ENCODE results near the gene ADIPOR1. TPM values are rescaled to one million over a fixed set of nuclear protein-coding genes. Genes with fewer than 3 reads are reported as not detected.
"Not testable (repeated sequence)": the region's sequence is repeated elsewhere in the genome, so short reads cannot be mapped to it uniquely, and the experiment has no call there.

Gene ADIPOR1
- polyA plus RNA-seq, 2 donors = 96.2 to 98.4 TPM

DNA sequence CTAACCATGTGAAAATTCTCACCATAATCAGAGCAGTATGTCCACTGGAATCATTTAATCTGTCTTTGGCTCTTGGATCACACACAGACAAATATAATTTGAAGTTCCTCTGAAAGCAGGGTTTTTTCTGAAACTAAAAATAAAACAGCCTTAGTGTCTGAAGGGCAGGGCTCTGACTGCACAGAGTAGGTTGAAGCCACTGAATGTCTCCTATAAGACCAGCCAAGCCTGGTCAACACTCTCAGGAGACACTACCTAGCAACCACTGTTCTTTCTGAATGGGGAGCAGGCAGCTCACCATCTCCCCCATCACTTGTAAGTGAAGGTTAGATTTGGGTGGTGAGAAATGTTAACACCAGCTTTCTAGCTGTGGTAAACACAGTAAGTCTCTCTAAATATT lies 33.0 kb upstream of the ADIPOR1 start:
- Histone ChIP-seq H3K36me3 (ENCODE audit: control insufficient read depth in 2 of 2, insufficient read depth in 2 of 2, low read length in 1 of 2) (no peaks in the 10 kb centered on the region), H3K27me3 (ENCODE audit: control insufficient read depth in 1 of 2, insufficient read depth in 2 of 2, low read length in 2 of 2) (no peaks in the 10 kb centered on the region), H3K4me3 (ENCODE audit: low read depth in 1 of 2, low read length in 2 of 2) (no peak overlapping the region), H3K9me3 (ENCODE audit: control insufficient read depth in 2 of 2, insufficient read depth in 1 of 2, low read depth in 1 of 2, low read length in 1 of 2) (no peaks in the 10 kb centered on the region), H3K27ac (ENCODE audit: low read depth in 2 of 2, low read length in 1 of 2) (no peak overlapping the region), H3K4me1 (ENCODE audit: control insufficient read depth in 2 of 2, insufficient read depth in 2 of 2, low read length in 1 of 2) (no peaks in the 10 kb centered on the region)

DNA sequence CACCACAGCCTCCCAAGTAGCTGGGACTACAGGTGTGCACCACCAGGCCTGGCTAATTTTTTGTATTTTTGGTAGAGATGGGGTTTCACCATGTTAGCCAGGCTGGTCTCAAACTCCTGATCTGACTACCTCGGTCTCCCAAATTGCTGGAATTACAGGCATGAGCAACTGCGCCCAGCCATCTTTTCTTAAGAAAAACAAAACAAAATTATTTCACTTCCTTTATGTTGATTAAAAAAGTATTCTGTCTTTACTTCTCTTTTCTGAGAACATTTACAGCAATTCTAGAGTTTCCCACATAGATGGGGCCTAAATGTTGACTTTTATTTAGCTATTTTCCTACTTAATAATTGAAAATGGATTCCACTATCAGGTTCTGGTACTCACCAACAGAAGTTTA lies 31.8 kb upstream of the ADIPOR1 start:
- WGBS, 2 donors = 87 to 95% methylated on average over 2 of the region's 2 CpGs
- no peak overlapping the region for H3K4me3 ChIP-seq (ENCODE audit: low read depth in 1 of 2, low read length in 2 of 2)
- no peaks in the 10 kb centered on the region for H3K36me3 ChIP-seq (ENCODE audit: control insufficient read depth in 2 of 2, insufficient read depth in 2 of 2, low read length in 1 of 2)
- H3K4me1 ChIP-seq (ENCODE audit: control insufficient read depth in 2 of 2, insufficient read depth in 2 of 2, low read length in 1 of 2) = no peaks in the 10 kb centered on the region
- H3K27ac ChIP-seq (ENCODE audit: low read depth in 2 of 2, low read length in 1 of 2) = no peak overlapping the region
- H3K27me3 ChIP-seq (ENCODE audit: control insufficient read depth in 1 of 2, insufficient read depth in 2 of 2, low read length in 2 of 2) = no peaks in the 10 kb centered on the region
- H3K9me3 ChIP-seq (ENCODE audit: control insufficient read depth in 2 of 2, insufficient read depth in 1 of 2, low read depth in 1 of 2, low read length in 1 of 2) = no peaks in the 10 kb centered on the region

DNA sequence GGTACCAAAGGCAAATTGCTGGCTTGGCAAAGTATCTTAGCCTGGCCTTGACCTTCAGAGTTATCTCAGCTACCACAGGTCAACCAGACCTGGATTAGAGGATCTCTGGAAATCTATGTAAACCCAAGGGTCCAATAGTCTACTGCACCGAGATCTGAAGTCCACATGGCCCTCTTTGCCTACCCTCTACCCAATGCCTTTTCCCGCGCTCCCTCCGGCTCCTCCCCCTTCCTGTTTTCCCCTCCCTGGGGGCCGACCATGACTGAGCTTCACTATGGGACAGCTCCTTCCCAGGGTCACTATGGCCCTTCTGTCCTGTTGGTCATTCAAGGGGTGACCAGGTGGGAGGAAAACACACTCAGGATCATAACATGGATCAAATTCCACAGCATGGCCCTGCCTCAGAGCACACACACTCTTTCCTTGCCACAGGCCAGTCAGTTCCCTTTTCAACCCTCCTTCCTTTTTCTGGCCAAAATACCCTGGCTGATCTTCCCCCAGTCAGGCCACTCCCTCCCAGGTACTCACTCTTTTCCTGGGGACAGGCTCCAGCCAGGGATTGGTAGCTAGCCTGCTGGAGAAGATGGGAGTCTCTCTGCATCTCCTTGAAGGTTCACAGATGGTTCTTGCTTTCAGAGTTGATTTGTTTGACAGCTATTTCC lies 29.9 kb upstream of the ADIPOR1 start:
- WGBS, 2 donors = 69 to 79% methylated on average over 5 of the region's 5 CpGs
- no peaks in the 10 kb centered on the region for H3K4me1 ChIP-seq (ENCODE audit: control insufficient read depth in 2 of 2, insufficient read depth in 2 of 2, low read length in 1 of 2)
- no peak overlapping the region for H3K27ac ChIP-seq (ENCODE audit: low read depth in 2 of 2, low read length in 1 of 2)
- H3K4me3 ChIP-seq (ENCODE audit: low read depth in 1 of 2, low read length in 2 of 2) = no peak overlapping the region
- H3K27me3 ChIP-seq (ENCODE audit: control insufficient read depth in 1 of 2, insufficient read depth in 2 of 2, low read length in 2 of 2) = no peaks in the 10 kb centered on the region
- no peaks in the 10 kb centered on the region for H3K9me3 ChIP-seq (ENCODE audit: control insufficient read depth in 2 of 2, insufficient read depth in 1 of 2, low read depth in 1 of 2, low read length in 1 of 2)
- H3K36me3 ChIP-seq (ENCODE audit: control insufficient read depth in 2 of 2, insufficient read depth in 2 of 2, low read length in 1 of 2) = no peaks in the 10 kb centered on the region

DNA sequence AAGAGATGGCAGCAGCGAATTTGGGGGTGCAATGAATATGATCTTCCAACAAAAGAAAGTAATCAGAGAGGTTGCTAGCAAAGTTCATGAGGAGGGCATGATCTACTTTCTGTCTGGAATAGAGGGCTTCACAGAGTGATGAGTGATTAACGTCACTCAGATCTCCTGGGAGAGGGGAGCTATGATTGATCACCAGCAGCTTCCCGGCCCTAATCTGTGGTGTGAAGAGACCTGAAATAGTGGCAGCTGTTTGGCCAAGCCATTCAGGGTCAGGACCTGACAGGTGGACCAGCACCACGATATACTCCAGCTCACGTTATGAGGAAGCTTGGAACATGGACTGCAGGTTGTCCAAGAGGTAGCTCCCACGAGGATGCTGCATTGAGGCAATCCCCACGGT lies 29.1 kb upstream of the ADIPOR1 start:
- H3K27ac ChIP-seq (ENCODE audit: low read depth in 2 of 2, low read length in 1 of 2) = no peak overlapping the region
- no peaks in the 10 kb centered on the region for H3K9me3 ChIP-seq (ENCODE audit: control insufficient read depth in 2 of 2, insufficient read depth in 1 of 2, low read depth in 1 of 2, low read length in 1 of 2)
- H3K4me1 ChIP-seq (ENCODE audit: control insufficient read depth in 2 of 2, insufficient read depth in 2 of 2, low read length in 1 of 2) = no peaks in the 10 kb centered on the region
- H3K4me3 ChIP-seq (ENCODE audit: low read depth in 1 of 2, low read length in 2 of 2) = no peak overlapping the region
- no peaks in the 10 kb centered on the region for H3K36me3 ChIP-seq (ENCODE audit: control insufficient read depth in 2 of 2, insufficient read depth in 2 of 2, low read length in 1 of 2)
- H3K27me3 ChIP-seq (ENCODE audit: control insufficient read depth in 1 of 2, insufficient read depth in 2 of 2, low read length in 2 of 2) = no peaks in the 10 kb centered on the region
- 69 to 75% methylated on average over 7 of the region's 7 CpGs for WGBS, 2 donors

DNA sequence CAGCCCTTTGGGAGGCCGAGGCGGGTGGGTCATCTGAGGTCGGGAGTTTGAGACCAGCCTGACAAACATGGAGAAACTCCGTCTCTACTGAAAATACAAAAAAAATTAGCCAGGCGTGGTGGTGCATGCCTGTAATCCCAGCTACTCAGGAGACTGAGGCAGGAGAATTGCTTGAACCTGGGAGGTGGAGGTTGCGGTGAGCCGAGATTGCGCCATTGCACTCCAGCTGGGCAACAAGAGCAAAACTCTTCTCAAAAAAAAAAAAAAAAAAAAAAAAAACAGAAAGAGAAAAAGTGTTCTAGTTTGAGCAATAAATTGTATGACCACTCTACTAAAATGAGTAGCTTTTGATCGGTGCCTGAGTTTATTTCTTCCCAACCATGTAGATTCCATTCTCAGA lies 28.0 kb upstream of the ADIPOR1 start:
- H3K4me1 ChIP-seq (ENCODE audit: control insufficient read depth in 2 of 2, insufficient read depth in 2 of 2, low read length in 1 of 2); H3K9me3 ChIP-seq (ENCODE audit: control insufficient read depth in 2 of 2, insufficient read depth in 1 of 2, low read depth in 1 of 2, low read length in 1 of 2): not testable (repeated sequence)
- WGBS, 2 donors = 76 to 83% methylated on average over 9 of the region's 9 CpGs

DNA sequence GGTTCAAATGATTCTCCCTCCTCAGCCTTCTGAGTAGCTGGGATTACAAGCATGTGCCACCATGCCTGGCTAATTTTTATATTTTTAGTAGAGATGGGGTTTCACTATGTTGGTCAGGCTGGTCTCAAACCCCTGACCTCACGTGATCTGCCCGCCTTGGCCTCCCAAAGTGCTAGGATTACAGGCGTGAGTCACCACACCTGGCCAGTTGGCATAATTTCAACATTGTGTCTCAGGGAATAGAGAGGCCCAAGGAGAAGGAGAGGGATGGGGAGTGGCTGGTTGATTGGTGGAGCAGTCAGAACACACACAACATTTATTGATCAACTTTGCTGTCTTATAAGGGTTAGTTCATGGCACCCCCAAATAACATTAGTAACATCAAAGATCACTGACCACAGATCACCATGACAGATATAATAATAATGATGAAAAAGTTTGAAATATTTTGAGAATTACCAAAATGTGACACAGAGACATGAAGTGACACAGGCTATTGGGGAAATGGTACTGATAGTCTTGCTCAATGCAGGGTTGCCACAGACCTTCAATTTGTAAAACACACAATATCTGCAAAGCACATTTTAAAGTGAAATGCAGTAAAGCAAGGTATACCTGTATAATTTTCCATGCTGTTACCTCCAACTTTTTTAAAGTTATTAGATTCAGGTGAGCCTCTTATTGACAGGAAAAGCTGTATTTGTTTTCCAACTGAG lies 24.8 kb upstream of the ADIPOR1 start:
- Histone ChIP-seq H3K27ac (ENCODE audit: low read depth in 2 of 2, low read length in 1 of 2) (no peak overlapping the region), H3K4me3 (ENCODE audit: low read depth in 1 of 2, low read length in 2 of 2) (no peak overlapping the region), H3K9me3 (ENCODE audit: control insufficient read depth in 2 of 2, insufficient read depth in 1 of 2, low read depth in 1 of 2, low read length in 1 of 2) (no peaks in the 10 kb centered on the region), H3K27me3 (ENCODE audit: control insufficient read depth in 1 of 2, insufficient read depth in 2 of 2, low read length in 2 of 2) (no peaks in the 10 kb centered on the region), H3K36me3 (ENCODE audit: control insufficient read depth in 2 of 2, insufficient read depth in 2 of 2, low read length in 1 of 2) (no peaks in the 10 kb centered on the region), H3K4me1 (ENCODE audit: control insufficient read depth in 2 of 2, insufficient read depth in 2 of 2, low read length in 1 of 2) (no peaks in the 10 kb centered on the region)
- 54 to 62% methylated on average over 3 of the region's 3 CpGs for WGBS, 2 donors

More for the DNA sequence above, 28.0 kb upstream of the ADIPOR1 start:
- H3K27ac ChIP-seq (ENCODE audit: low read depth in 2 of 2, low read length in 1 of 2); H3K4me3 ChIP-seq (ENCODE audit: low read depth in 1 of 2, low read length in 2 of 2); H3K36me3 ChIP-seq (ENCODE audit: control insufficient read depth in 2 of 2, insufficient read depth in 2 of 2, low read length in 1 of 2); H3K27me3 ChIP-seq (ENCODE audit: control insufficient read depth in 1 of 2, insufficient read depth in 2 of 2, low read length in 2 of 2): not testable (repeated sequence)

DNA sequence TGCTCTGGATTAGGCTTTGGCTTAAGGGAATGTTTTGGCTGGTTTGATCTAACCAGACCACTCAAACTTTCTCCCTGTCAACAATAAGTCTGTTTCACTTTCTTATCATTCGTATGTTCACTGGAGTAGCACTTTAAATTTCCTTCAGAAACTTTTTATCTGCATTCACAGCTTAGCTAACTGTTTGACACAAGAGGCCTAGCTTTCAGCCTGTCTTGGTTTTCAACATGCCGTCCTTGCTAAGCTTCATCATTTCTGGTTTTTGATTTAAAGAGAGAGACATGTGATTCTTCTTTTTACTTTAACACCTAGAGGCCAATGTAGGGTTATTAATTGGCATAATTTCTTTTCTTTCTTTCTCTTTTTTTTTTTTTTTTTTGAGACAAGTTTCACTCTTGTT lies 23.8 kb upstream of the ADIPOR1 start:
- no peaks in the 10 kb centered on the region for H3K9me3 ChIP-seq (ENCODE audit: control insufficient read depth in 2 of 2, insufficient read depth in 1 of 2, low read depth in 1 of 2, low read length in 1 of 2)
- H3K4me1 ChIP-seq (ENCODE audit: control insufficient read depth in 2 of 2, insufficient read depth in 2 of 2, low read length in 1 of 2) = no peaks in the 10 kb centered on the region
- H3K4me3 ChIP-seq (ENCODE audit: low read depth in 1 of 2, low read length in 2 of 2) = no peak overlapping the region
- H3K27ac ChIP-seq (ENCODE audit: low read depth in 2 of 2, low read length in 1 of 2) = no peak overlapping the region
- H3K36me3 ChIP-seq (ENCODE audit: control insufficient read depth in 2 of 2, insufficient read depth in 2 of 2, low read length in 1 of 2) = no peaks in the 10 kb centered on the region
- WGBS, 2 donors = 75 to 76% methylated on average over 2 of the region's 2 CpGs
- no peaks in the 10 kb centered on the region for H3K27me3 ChIP-seq (ENCODE audit: control insufficient read depth in 1 of 2, insufficient read depth in 2 of 2, low read length in 2 of 2)

DNA sequence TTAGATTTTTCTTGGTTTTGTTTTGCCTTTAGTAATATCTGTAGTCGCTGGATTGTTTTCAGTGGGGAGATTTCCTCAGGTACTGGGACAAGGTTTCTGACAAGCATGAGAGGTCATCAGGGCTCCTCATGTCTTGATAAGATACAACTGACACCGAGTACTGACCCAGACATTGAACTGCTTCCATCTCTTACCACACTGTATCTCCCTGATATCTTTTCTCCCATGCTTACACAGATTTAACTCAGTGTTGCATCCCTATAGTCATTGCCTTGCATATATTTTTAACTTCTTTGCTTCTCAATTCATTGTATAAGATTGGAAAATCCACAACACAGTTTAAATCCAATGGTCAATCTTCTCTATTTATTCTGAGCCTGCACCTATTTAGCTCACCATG lies 21.3 kb upstream of the ADIPOR1 start:
- 76 to 82% methylated on average over 2 of the region's 2 CpGs for WGBS, 2 donors
- H3K27me3 ChIP-seq (ENCODE audit: control insufficient read depth in 1 of 2, insufficient read depth in 2 of 2, low read length in 2 of 2) = no peaks in the 10 kb centered on the region
- H3K36me3 ChIP-seq (ENCODE audit: control insufficient read depth in 2 of 2, insufficient read depth in 2 of 2, low read length in 1 of 2) = no peaks in the 10 kb centered on the region
- no peak overlapping the region for H3K27ac ChIP-seq (ENCODE audit: low read depth in 2 of 2, low read length in 1 of 2)
- no peaks in the 10 kb centered on the region for H3K9me3 ChIP-seq (ENCODE audit: control insufficient read depth in 2 of 2, insufficient read depth in 1 of 2, low read depth in 1 of 2, low read length in 1 of 2)
- H3K4me1 ChIP-seq (ENCODE audit: control insufficient read depth in 2 of 2, insufficient read depth in 2 of 2, low read length in 1 of 2) = no peaks in the 10 kb centered on the region
- no peak overlapping the region for H3K4me3 ChIP-seq (ENCODE audit: low read depth in 1 of 2, low read length in 2 of 2)

DNA sequence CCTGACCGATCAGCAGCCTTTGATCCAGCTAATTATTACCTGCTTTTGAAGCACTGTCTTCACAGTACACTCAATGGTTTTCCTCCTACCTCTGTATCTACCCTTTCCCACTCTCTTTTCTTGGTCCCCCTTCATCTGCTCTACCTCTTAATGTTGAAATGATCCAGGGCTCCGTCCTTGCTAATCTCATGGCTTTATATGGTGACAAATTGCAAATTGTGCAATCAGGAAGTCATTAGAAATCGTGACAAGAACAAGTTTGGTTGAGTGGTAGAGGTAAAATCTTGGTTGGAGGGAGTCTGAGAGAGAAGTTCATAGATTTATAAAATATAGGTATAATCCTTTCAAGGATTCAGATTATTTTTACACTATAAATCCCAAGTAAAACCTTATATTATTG lies 18.5 kb upstream of the ADIPOR1 start:
- no peaks in the 10 kb centered on the region for H3K4me1 ChIP-seq (ENCODE audit: control insufficient read depth in 2 of 2, insufficient read depth in 2 of 2, low read length in 1 of 2)
- H3K27me3 ChIP-seq (ENCODE audit: control insufficient read depth in 1 of 2, insufficient read depth in 2 of 2, low read length in 2 of 2) = no peaks in the 10 kb centered on the region
- H3K36me3 ChIP-seq (ENCODE audit: control insufficient read depth in 2 of 2, insufficient read depth in 2 of 2, low read length in 1 of 2) = no peaks in the 10 kb centered on the region
- H3K4me3 ChIP-seq (ENCODE audit: low read depth in 1 of 2, low read length in 2 of 2) = no peak overlapping the region
- no peak overlapping the region for H3K27ac ChIP-seq (ENCODE audit: low read depth in 2 of 2, low read length in 1 of 2)
- WGBS, 2 donors = 29 to 32% methylated on average over 3 of the region's 3 CpGs
- H3K9me3 ChIP-seq (ENCODE audit: control insufficient read depth in 2 of 2, insufficient read depth in 1 of 2, low read depth in 1 of 2, low read length in 1 of 2) = no peaks in the 10 kb centered on the region

DNA sequence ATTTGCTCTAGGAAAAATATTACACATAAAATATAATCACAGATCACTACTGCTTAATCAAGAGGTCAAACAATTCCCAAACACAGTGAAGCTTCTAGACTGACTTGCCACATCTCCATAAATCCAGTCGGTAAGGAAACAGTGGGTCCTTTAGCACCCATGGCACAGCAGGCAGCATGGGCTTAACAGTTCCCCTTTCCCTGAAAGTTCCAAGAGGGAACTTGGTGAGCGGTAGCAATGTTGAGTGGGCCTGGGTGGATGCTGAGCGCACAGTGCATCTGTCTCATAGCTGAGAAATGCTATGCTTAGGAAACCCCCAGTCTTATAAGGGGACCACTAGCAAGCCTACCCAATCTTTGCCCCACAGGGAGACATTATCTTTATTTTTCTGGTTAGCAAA lies 16.7 kb upstream of the ADIPOR1 start:
- 84 to 91% methylated on average over 3 of the region's 3 CpGs for WGBS, 2 donors
- Histone ChIP-seq H3K4me1 (ENCODE audit: control insufficient read depth in 2 of 2, insufficient read depth in 2 of 2, low read length in 1 of 2) (no peaks in the 10 kb centered on the region), H3K36me3 (ENCODE audit: control insufficient read depth in 2 of 2, insufficient read depth in 2 of 2, low read length in 1 of 2) (no peaks in the 10 kb centered on the region), H3K4me3 (ENCODE audit: low read depth in 1 of 2, low read length in 2 of 2) (no peak overlapping the region), H3K9me3 (ENCODE audit: control insufficient read depth in 2 of 2, insufficient read depth in 1 of 2, low read depth in 1 of 2, low read length in 1 of 2) (no peaks in the 10 kb centered on the region), H3K27me3 (ENCODE audit: control insufficient read depth in 1 of 2, insufficient read depth in 2 of 2, low read length in 2 of 2) (no peaks in the 10 kb centered on the region), H3K27ac (ENCODE audit: low read depth in 2 of 2, low read length in 1 of 2) (no peak overlapping the region)
